HG03135 (cell line): ENCODE data around the gene RAX.

ENCODE experiments used
- ATAC-seq: cut with Tn5 transposase; IDR thresholded peaks from one replicate; pipeline ENCODE4 v1.9.1; 2021; ENCODE audit warnings: mild to moderate bottlenecking, moderate library complexity; ENCODE audit not compliant: unreplicated experiment

RAX gene

GRCh38 chr18:59249199-59249774 lies 24.0 kb downstream of the RAX start:
- no peak for ATAC-seq

GRCh38 chr18:59246796-59247195 lies 26.5 kb downstream of the RAX start:
- ATAC-seq, result no peak

- no peak for ATAC-seq
These were observed 30.3 kb downstream of the RAX start for GRCh38 chr18:59242906-59243305.

- ATAC-seq, result no peak
These were observed 33.6 kb downstream of the RAX start for GRCh38 chr18:59239642-59240041.

- no peak for ATAC-seq
These were observed 34.9 kb downstream of the RAX start for GRCh38 chr18:59238385-59238784.

- no peak for ATAC-seq
These were observed 40.2 kb downstream of the RAX start for GRCh38 chr18:59233017-59233410.

GRCh38 chr18:59232309-59233016 lies 40.8 kb downstream of the RAX start:
- ATAC-seq, result no peak

- ATAC-seq, result no peak
These were observed 41.4 kb downstream of the RAX start for GRCh38 chr18:59231877-59232276.

- no peak for ATAC-seq
These were observed 42.1 kb downstream of the RAX start for GRCh38 chr18:59231114-59231513.

GRCh38 chr18:59229701-59230443 lies 43.4 kb downstream of the RAX start:
- ATAC-seq, result no peak

GRCh38 chr18:59229191-59229590 lies 44.1 kb downstream of the RAX start:
- no peak for ATAC-seq

- ATAC-seq, result no peak
These were observed 44.9 kb downstream of the RAX start for GRCh38 chr18:59228351-59228750.

- no peak for ATAC-seq
These were observed 50.9 kb downstream of the RAX start for GRCh38 chr18:59222341-59222740.

- no peak for ATAC-seq
These were observed 52.2 kb downstream of the RAX start for GRCh38 chr18:59220784-59221765.

GRCh38 chr18:59220164-59220783 lies 53.0 kb downstream of the RAX start:
- no peak for ATAC-seq

GRCh38 chr18:59219672-59220163 lies 53.5 kb downstream of the RAX start, which contains the start of gene GRP:
Gene GRP (plus strand): TSS chr18:59220158. CDS start chr18:59220266, 108 bp downstream.
- no peak for ATAC-seq

GRCh38 chr18:59218018-59218417 lies 55.2 kb downstream of the RAX start:
- ATAC-seq, result no peak
